Measurements from ENCODE around the gene CBFA2T2.

DNA sequence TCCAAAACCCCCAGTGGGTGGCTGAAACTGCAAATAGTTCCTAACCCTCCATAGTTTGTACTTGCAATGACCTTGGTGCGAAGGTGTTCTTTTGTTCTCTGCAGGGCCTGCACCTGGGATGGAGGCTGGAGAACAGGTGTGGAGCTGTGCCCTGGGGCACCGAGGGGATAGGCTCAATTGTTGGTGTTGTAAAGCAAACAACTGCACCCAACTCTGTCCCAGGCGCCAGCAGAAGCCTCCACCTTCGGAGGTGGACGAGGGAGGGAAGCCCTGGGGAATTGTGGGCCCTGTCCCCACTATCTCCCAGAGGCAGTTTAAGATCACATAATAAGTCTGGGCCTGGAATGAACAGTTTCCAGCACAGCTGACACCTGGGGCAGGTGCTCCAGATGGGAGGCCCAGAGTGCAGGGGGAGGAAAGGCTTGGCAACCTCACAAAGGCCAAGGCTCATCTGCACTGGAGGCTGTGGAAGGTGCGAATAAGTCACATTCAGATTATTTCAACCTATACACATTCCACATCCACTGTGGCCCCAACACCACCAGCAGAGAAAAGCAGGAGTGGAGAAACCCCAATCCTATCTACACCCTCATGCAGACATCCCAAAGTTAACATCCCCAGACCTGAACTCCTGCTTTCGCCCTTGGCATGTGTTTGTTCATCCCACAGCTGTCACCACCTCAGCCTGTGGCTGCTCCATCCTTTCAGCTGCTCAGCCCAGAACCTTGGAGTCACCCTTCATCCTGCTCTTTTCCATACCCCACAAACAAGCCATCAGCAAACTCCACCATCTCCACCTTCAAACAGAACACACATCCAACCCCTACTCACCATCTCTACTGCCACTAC is 12.3 kb upstream of the CBFA2T2 start:
- TF ChIP-seq, protein P1, sequence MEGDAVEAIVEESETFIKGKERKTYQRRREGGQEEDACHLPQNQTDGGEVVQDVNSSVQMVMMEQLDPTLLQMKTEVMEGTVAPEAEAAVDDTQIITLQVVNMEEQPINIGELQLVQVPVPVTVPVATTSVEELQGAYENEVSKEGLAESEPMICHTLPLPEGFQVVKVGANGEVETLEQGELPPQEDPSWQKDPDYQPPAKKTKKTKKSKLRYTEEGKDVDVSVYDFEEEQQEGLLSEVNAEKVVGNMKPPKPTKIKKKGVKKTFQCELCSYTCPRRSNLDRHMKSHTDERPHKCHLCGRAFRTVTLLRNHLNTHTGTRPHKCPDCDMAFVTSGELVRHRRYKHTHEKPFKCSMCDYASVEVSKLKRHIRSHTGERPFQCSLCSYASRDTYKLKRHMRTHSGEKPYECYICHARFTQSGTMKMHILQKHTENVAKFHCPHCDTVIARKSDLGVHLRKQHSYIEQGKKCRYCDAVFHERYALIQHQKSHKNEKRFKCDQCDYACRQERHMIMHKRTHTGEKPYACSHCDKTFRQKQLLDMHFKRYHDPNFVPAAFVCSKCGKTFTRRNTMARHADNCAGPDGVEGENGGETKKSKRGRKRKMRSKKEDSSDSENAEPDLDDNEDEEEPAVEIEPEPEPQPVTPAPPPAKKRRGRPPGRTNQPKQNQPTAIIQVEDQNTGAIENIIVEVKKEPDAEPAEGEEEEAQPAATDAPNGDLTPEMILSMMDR (IDR thresholded peaks at IDR 0.05) = no peak
- TF ChIP-seq EZH2 (IDR thresholded peaks at IDR 0.05; ENCODE audit: borderline replicate concordance, insufficient read depth, low read depth, low read length, poor library complexity, severe bottlenecking) = no peak

Data from B cell (primary cell).